Endodermal cell (in vitro differentiated cells): Measurements from ENCODE around the gene FAM193A. TPM values are rescaled to one million over a fixed set of nuclear protein-coding genes. Genes with fewer than 3 reads are reported as not detected.

Source experiments
- DNase-seq: peaks from one replicate; pipeline ENCODE4 v3.0.0-alpha.2; 2017
- H3K27ac ChIP-seq: 2 replicates; pipeline ENCODE4 v1.5.1; 2013; ENCODE audit warnings: mild to moderate bottlenecking, low read depth, low read length, moderate library complexity
- H3K27me3 ChIP-seq: 2 replicates; pipeline ENCODE4 v1.6.1; 2013; ENCODE audit warnings: mild to moderate bottlenecking, low read length, moderate library complexity; ENCODE audit not compliant: insufficient read depth, control insufficient read depth, poor library complexity, severe bottlenecking
- H3K36me3 ChIP-seq: 2 replicates; pipeline ENCODE4 v1.7.0; 2013; ENCODE audit warnings: mild to moderate bottlenecking, low read length, moderate library complexity; ENCODE audit not compliant: control insufficient read depth, insufficient read depth
- H3K4me1 ChIP-seq: one replicate; pipeline ENCODE4 v1.7.0; 2013; ENCODE audit warnings: low read length; ENCODE audit not compliant: control insufficient read depth, insufficient read depth
- H3K4me3 ChIP-seq: 2 replicates; pipeline ENCODE4 v1.5.1; 2013; ENCODE audit warnings: mild to moderate bottlenecking, low read length, moderate library complexity
- H3K9ac ChIP-seq: 2 replicates; pipeline ENCODE4 v1.6.1; 2013; ENCODE audit warnings: mild to moderate bottlenecking, low read length, moderate library complexity; ENCODE audit not compliant: poor library complexity, severe bottlenecking; ENCODE audit errors: extremely low read depth
- H3K9me3 ChIP-seq: 2 replicates; pipeline ENCODE4 v1.6.1; 2013; ENCODE audit warnings: mild to moderate bottlenecking, low read length, moderate library complexity; ENCODE audit not compliant: control insufficient read depth
- H3K27ac Mint-ChIP-seq: 2 replicates; pipeline ENCODE4 v1.8.0; 2020; ENCODE audit warnings: mixed read lengths
- H3K27me3 Mint-ChIP-seq: 2 replicates; pipeline ENCODE4 v1.8.0; 2021; ENCODE audit warnings: mild to moderate bottlenecking, mixed read lengths; ENCODE audit not compliant: insufficient read depth
- H3K36me3 Mint-ChIP-seq: 2 replicates; pipeline ENCODE4 v1.8.0; 2020; ENCODE audit warnings: low read depth, mixed read lengths
- H3K4me1 Mint-ChIP-seq: 2 replicates; pipeline ENCODE4 v1.8.0; 2020; ENCODE audit warnings: mixed read lengths
- H3K4me3 Mint-ChIP-seq: 2 replicates; pipeline ENCODE4 v1.8.0; 2020; ENCODE audit warnings: mild to moderate bottlenecking, moderate library complexity, mixed read lengths
- H3K9me3 Mint-ChIP-seq: 2 replicates; pipeline ENCODE4 v1.8.0; 2020; ENCODE audit warnings: mild to moderate bottlenecking, mixed read lengths
- CTCF ChIP-seq: fragments of 200-600 bp; sonication (generic); conservative IDR thresholded peaks from 2 replicates; pipeline ENCODE4 v1.5.0; 2021; ENCODE audit warnings: antibody characterized with exemption, mild to moderate bottlenecking
- WGBS, 2 experiments: methylation state at CpG; one replicate each; pipeline versions ENCODE4 v1.1.5 to v1.1.7; 2013; ENCODE audit warnings: missing lambda C conversion rate in 2 of 2, mixed read lengths in 1 of 2; ENCODE audit not compliant: insufficient coverage in 1 of 2, insufficient read length in 1 of 2; 5-methylcytosine and 5-hydroxymethylcytosine counted together
- total RNA-seq, 2 donors: library from RNA; stranded (reverse); fragmentation: NEBNext Ultra II Directional in 1 of 2; extraction: Animal tissue kit (Norgen Biotek cat#: 25700) in 1 of 2; gene quantifications; 2 replicates in 1 of 2; 3 replicates in 1 of 2; pipeline ENCODE4 v1.2.1, GENCODE V29; 2021

The FAM193A gene
- total RNA-seq, 2 donors from 2014 or later = 32.1 to 39.0 TPM

GRCh38 chr4:2716236-2716635, 179.8 kb downstream of the FAM193A start:
- DNase-seq = no peak
- Histone ChIP-seq H3K27ac (no peak overlapping the region), H3K4me1 (no peaks in the 10 kb centered on the region), H3K27me3 (no peaks in the 10 kb centered on the region), H3K4me3 (no peak overlapping the region), H3K9ac (no peak overlapping the region), H3K9me3 (no peaks in the 10 kb centered on the region), H3K36me3 (peaks cover 64% of the 10 kb centered on the region)
- no peak overlapping the region for H3K27ac Mint-ChIP-seq
- H3K9me3 Mint-ChIP-seq = no peaks in the 10 kb centered on the region
- no peaks in the 10 kb centered on the region for H3K4me1 Mint-ChIP-seq
- no peaks in the 10 kb centered on the region for H3K27me3 Mint-ChIP-seq
- no peak overlapping the region for H3K4me3 Mint-ChIP-seq
- peaks cover 62% of the 10 kb centered on the region for H3K36me3 Mint-ChIP-seq
- 96 to 97% methylated on average over 7 to 8 of the region's 8 CpGs for WGBS, 2 experiments
- no peak for TF ChIP-seq CTCF

DNA sequence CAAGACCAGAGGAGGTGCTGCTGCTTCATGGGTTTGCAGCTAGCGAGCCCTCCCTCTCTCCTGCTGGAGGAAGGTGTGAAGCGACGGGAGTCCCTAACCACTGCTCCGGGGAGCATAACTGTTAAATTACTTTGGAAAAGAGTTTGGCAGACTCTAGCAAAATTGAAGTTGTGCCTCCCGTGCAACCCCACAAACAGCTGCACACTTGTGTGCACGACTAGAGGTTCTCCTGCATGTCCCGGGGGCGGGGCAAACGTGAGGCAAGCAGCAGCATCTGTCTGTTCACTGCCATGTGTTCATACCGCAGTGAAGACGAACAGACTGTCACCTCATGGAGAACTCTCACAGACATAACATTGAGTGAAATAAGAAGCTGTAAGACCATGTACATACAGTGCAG, 185.1 kb downstream of the FAM193A start:
- H3K27me3 Mint-ChIP-seq = no peaks in the 10 kb centered on the region
- no peaks in the 10 kb centered on the region for H3K4me1 Mint-ChIP-seq
- peaks cover 71% of the 10 kb centered on the region for H3K36me3 ChIP-seq
- TF ChIP-seq CTCF = no peak
- H3K9me3 Mint-ChIP-seq = no peaks in the 10 kb centered on the region
- H3K4me1 ChIP-seq = no peaks in the 10 kb centered on the region
- H3K27ac ChIP-seq = no peak overlapping the region
- no peak for DNase-seq
- no peaks in the 10 kb centered on the region for H3K27me3 ChIP-seq
- no peaks in the 10 kb centered on the region for H3K9me3 ChIP-seq
- H3K9ac ChIP-seq = no peak overlapping the region
- H3K36me3 Mint-ChIP-seq = peaks cover 57% of the 10 kb centered on the region
- H3K4me3 ChIP-seq = no peak overlapping the region
- no peak overlapping the region for H3K27ac Mint-ChIP-seq
- H3K4me3 Mint-ChIP-seq = no peak overlapping the region
- 98 to 100% methylated on average over 6 to 11 of the region's 11 CpGs for WGBS, 2 experiments

- 94 to 96% methylated on average over 9 of the region's 9 CpGs for WGBS, 2 experiments
- no peak overlapping the region for H3K27ac Mint-ChIP-seq
- H3K27ac ChIP-seq = no peak overlapping the region
- no peaks in the 10 kb centered on the region for H3K4me1 ChIP-seq
- H3K36me3 ChIP-seq = peaks cover 67% of the 10 kb centered on the region
- H3K36me3 Mint-ChIP-seq = peaks cover 53% of the 10 kb centered on the region
- DNase-seq = no peak
- no peak for TF ChIP-seq CTCF
- no peak overlapping the region for H3K4me3 Mint-ChIP-seq
- H3K27me3 ChIP-seq = no peaks in the 10 kb centered on the region
- H3K9me3 ChIP-seq = no peaks in the 10 kb centered on the region
- H3K27me3 Mint-ChIP-seq = no peaks in the 10 kb centered on the region
- H3K4me1 Mint-ChIP-seq = no peaks in the 10 kb centered on the region
- no peak overlapping the region for H3K9ac ChIP-seq
- H3K9me3 Mint-ChIP-seq = no peaks in the 10 kb centered on the region
- no peak overlapping the region for H3K4me3 ChIP-seq
Observed at GRCh38 chr4:2722033-2722432, 185.6 kb downstream of the FAM193A start.
